NCI-H2171 treated with DMSO at 0.1 percent for 48 hours (cell line): Measurements from ENCODE around the gene ARHGEF28.

Source experiments
- DNase-seq: peaks from one replicate; lab custom pipeline; 2025; lab: John Stamatoyannopoulos, UW

The ARHGEF28 gene

DNA sequence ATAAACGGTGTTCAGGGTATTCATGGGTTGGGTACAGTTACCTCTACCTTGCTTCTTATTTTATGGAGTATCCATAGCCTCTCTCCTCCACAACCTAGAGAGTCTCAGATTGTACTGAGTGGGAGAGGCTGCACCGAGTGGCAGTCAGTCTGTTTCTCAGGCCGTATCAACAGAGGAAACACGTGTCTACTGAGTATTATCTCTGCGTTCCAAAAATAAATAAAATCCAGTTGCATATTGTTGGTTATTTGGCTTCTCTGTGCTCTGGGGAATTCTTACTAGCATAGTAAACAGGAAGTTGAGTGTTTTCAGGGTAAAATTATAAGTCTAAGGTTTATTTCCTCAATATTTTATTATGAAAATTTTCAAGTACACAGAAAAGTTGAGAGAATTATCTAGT, 231.0 kb downstream of the ARHGEF28 start:
- no peak for DNase-seq

DNA sequence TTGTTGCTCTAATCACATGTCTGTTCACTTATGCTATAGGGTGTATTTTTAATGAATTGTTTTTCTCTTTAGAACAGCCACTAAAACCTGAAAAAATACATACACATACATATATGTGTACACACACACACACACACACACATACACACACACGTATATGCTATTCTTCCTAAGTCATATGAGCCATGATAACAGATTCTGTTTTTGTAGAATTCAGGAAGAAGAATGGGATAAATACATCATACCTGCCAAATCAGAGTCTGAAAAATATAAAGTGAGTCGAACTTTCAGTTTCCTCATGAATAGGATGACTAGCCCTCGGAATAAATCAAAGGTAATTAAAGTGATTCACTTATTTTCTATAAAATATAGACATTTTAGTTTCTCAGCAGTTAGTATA, 231.4 kb downstream of the ARHGEF28 start:
- no peak for DNase-seq

DNA sequence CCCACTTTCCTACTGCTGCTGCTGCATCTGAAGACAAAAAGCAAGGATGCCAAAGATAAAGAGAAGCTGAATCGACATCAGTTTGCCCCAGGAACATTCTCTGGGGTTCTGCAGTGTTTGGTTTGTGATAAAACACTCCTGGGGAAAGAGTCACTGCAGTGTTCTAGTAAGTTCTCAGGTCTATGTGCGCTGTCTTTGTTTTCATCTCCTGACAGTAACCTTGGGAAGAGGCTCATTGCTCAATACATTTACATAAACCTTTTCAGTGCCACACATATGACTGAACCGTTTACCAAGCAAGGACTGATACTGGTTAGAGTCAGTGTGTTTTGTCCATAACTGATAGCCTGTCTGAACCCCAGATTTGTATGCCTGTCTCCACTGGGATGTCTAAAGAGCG, 232.1 kb downstream of the ARHGEF28 start:
- DNase-seq, result no peak

DNA sequence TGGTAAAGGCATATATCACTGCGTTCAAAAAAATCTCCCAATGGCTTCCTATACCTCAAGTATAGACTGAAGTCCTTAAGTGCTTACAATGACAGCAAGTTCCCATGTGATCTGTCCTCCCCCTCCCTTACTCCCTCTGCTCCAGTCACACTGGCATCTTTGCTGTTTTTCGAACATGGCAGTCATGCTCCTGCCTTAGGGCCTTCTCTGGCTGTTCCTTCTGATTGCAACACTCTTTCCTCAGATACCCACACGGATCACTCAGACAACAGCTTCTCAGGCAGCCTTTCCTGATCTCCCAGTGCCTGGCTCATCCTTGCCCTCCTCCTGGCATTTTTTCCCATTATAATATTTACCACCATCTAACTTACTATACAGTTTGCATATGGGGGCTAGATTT, 232.8 kb downstream of the ARHGEF28 start:
- DNase-seq, result no peak

DNA sequence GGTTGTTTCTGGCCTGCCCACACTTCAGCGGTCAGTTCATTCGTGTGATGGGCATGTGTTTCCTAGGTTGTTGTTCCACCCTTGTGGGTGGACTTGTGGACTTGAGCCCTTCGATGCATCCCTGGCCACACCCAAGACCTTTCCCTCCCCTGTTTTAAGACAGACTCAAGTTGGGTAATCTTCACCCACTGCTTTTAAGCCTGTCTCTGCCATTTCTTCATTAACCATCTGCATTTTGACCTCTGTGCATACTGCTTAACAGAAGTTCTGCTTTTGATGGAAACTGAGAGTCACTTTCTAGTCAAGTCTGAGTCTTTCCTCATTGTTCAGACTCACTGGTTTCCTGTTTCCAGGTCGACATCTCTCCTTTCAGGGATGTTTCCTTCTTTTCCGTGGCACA, 233.7 kb downstream of the ARHGEF28 start:
- no peak for DNase-seq

DNA sequence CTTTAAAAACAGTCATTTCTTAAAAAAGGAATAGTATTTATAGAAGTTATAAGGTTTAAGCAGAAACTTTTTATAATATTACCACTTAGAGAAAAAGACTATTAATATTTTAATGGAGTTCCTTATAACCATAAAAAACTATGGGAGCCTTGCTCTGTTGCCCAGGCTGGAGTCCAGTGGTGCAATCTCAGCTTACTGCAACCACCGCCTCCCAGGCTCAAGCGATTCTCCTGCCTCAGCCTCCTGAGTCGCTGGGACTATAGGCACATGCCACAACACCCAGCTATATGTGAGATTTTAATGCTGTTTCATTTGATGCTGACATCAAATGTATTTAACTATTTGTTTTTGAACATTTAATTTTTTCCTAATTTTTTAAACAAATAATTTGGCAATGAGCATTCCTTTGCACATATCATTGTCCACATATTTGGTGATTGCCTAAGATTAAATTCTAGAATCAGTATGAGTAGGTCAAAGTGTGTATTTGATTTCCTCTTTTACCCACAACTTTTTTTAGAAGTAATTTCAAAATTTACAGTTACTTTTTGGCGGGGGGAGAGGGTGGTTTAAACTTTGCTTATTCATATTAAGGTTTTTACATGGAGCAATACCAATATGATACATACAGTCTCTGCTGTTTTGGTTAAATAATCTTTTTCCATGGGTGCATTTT, 235.5 kb downstream of the ARHGEF28 start:
- DNase-seq, result no peak

DNA sequence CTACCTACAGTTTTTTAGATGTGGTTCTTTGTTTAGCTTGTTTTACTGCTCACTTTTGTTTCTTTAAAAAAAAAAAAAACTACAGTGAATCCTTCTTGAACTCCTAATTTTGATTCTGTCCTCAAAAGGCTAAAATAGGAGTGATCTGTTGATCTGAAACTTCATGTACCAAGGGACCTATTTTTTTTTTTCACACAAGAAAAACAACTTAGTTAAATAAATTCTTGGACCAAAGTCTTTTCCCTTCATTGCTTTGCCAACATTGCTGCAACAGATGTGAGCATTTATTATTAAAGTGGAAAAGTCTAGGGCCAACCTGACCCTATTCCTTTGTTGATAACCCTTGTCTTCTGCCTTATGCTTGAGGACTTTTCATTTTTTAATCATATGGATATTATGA, 236.8 kb downstream of the ARHGEF28 start:
- DNase-seq, result no peak

DNA sequence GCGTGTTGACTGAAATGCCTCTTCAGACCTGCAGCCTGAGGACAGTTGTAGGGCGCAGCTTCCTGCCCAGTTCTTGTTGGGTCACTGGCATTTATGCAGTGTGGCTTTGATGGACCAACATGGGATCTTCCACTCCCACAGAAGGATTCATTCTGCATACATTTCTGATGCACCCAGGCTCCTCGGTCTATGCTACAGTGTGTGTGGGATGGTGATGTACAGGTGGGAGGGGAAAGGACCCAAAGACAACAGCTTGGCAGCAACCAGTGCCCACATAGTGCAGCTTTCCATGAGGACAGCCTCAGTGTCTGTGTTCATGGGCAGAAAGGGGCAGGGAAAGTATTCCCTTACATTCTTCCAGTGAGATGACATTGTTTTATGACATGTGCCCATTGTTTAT, 237.9 kb downstream of the ARHGEF28 start:
- no peak for DNase-seq

DNA sequence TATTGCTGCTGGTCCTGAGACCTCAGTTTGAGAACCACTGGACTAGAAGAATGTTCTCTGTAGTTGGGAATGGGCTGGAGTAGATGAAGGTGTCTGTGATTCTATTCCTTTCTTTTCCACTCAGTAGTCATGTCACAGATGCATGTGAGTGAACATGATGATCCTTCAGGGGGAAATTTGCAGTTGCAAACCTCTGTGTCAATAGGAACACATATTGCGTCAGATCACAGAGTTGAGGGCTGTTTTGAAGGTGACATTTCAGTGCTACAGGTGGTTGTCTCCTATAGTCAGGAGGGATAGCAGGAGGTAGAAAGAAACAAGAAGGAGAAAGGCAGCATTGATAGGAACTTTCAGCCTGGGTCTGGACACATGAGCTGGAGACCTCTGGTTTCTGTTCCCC, 239.3 kb downstream of the ARHGEF28 start:
- DNase-seq, result no peak

DNA sequence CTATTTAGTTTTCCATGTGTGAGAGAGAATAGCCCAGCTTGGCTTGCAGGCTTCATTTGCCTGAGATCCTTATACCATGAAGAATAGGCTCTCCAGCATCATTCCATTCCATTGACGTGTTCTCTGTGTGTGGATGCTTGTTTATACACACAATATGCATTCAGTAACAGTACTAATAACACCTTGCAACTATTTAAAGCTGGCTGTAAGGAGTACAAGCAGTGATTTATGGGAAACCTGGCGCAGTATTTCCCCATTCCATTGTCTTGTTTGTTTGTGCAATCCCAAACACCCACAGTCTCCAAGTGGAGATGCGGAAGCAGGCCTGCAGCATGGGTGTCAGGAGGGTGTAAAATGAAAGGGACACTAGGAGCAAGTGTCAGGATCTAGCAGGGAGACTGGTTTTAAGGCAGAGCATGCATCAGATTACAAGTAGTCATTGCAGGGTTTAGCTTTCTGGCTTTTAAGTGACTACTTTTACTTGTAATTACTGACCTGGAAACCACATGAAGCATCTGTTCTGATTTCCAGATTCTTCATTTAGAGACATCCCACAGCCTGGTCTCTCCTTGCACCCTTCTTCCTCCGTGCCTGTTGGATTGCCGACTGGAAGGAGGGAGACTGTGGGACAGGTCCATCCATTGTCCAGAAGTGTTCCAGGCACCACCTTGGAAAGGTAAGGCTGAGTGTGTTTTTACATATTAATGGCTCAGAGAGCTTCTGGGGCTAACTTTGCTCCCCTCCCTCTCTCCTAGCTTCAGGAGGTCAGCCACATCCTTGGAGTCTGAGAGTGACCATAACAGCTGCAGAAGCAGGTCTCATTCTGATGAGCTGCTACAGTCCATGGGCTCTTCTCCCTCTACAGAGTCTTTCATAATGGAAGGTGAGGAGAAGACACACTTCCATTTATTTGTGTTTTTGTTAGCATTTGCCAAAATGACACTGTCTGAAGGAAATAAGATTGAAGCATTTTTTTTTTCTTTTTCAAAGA, 241.6 kb downstream of the ARHGEF28 start:
- no peak for DNase-seq

DNA sequence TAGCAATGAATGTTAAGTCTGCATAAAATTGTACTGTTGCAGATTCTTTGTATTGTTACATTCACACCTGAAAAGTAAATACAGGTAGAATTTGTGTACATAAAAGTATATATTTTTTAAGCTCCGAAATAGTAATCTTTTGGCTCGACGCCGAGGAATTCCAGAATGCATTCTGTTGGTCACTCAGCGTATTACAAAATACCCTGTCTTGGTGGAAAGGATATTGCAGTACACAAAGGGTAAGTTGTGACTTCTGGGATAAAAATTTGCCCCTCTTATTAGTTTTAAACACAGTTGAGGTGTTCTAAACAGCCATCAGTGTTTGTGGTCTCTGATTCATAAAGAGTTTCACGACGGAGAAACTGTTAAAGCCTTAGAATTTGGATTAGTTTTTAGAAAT, 257.6 kb downstream of the ARHGEF28 start:
- DNase-seq, result no peak

DNA sequence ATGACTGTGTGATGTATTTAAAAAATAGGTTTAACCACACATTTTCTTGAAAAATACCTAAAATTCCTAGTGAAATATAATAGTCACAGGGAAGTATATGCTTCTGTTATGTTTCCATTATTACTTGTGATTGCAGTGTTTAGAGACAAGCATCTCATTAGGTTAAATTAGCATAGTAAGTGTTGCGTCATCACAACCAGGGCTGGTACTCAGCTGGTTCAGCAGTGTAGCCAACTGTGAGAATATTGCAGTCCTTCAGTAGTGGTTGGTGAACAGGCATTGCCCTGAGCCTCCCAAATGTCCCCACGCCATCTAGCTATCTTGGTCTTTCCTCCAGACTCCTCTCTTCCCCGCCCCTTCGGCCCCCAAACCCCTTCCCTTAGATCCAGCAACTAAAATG, 261.7 kb downstream of the ARHGEF28 start:
- DNase-seq, result no peak

DNA sequence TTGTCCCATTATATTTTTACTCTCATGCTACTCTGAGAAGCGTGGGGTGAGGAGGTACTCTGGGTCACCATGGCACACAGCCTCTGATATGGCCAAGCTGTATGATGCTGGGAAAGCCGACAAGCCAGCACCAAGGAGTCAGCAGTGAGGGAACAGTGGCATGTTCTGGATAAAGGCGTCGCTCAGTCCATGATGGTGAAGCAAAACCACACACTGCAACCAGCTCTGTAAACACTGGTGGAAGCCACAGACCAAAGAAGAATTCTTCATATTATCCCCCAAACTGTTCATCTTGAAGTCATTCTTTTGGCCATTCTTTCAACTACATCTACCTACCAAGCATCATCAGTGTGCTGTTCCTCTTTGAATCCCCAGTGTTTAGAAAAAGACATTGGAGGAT, 264.6 kb downstream of the ARHGEF28 start:
- no peak for DNase-seq

DNA sequence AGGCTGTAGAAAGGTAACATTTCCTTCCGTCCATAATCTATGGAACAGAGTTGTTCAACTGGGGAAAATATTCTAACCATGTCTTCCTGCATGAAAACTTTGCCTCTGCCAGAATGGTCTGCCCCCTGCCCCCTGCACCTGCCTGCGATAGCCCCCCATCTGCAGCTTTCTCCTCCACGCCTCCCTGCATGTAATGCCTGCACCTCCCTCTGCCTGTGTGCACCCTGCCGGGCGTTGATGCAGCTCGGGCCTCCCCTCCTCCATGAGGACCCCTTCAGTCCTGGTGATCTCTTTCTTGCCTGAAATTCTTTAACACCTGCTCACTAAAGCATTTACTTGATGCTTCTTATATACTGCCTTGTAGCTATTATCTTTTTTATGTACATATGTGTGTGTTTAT, 266.2 kb downstream of the ARHGEF28 start:
- no peak for DNase-seq

DNA sequence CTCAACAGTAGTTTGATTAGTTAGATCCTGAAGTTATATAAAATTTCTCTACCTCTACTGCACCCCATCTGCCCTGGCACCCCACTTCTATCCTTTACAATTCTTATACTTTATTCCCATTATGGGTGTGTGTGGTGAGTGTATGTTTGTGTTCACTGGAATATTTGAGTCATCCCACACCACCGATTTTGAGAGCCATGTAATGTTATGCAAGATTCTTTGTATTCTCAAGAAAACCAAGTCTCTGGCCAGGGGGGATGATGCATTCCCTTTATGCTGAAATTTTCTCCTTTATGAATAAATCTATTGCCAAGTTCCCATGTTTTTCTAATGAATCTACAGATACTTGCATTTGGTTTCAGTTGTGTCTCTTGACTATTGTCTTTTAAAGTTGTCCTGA, 266.8 kb downstream of the ARHGEF28 start:
- DNase-seq, result no peak

DNA sequence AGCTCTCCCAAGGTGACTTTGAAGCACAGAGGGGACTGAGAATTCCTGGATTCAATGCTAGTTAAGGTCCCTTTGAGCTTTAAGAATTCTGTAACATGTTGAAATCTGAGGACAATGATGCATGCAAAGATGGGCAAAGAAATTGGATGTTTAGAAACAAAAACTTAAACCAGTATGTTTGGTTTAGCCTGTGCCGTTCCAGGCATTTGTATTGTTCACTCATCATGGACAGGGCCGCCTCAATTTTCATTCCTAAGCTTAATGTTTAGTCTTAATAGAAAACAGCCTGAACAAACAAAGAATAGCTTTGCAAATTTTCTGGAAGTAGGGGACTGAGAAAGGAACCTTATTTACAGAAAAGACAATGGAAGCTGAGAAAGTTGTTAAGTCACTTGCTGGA, 267.8 kb downstream of the ARHGEF28 start:
- no peak for DNase-seq

DNA sequence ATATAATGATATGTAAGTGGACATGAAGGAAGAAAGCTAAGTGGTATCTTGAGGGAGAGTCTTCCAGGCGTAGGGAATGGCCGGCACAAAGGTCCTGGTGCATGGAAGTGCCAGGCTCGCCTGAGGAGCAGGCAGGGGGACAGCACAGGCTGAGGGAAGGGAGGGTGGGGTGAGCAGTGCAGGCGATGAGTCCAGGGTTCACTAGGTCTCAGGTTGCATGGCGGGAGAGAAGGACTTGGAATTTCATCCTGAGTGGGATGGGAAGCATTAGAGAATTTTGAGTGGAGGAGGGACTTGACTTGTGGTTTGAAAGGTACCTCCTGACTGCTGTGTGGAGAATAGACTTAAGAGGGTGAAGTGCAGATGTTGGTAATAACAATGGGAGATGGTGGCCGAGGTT, 268.9 kb downstream of the ARHGEF28 start:
- no peak for DNase-seq

DNA sequence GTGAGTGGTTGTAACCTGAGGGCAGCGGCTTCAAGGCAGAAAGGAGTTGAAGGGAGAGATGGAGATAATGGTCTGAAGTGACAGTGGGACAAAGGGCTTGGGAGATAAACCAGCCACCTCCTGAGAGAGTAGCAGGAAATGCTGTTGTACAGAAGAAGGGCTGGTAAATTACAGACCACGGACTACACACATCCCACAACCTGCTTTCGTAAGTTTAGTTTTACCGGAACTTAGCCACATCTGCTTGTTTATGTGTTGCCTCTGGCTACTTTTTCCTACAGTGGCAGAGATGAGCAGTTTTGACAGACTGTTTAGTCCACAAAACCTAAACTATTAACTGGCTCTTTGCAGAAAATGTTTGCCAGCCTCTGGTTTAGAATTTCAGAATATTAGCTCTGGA, 269.5 kb downstream of the ARHGEF28 start:
- DNase-seq, result no peak

DNA sequence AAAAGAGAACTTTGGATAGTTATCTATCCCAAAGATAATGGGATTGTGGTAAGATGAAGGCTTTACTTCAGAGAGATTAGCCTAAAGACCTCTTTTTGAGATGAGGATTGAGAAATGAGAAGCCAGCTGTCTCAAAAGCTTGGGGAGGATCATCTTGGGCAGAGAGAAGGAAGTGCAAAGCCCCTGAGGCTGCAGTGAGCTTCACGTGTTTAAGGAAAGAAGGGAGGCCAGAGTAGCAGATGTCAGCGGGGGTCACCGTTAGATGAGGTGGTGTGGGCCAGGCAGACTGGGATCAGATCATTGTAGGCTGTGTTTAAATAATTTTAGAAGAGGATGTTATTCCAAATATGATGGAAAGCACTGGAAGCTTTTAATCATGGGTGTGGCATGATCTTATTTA, 270.1 kb downstream of the ARHGEF28 start:
- no peak for DNase-seq

DNA sequence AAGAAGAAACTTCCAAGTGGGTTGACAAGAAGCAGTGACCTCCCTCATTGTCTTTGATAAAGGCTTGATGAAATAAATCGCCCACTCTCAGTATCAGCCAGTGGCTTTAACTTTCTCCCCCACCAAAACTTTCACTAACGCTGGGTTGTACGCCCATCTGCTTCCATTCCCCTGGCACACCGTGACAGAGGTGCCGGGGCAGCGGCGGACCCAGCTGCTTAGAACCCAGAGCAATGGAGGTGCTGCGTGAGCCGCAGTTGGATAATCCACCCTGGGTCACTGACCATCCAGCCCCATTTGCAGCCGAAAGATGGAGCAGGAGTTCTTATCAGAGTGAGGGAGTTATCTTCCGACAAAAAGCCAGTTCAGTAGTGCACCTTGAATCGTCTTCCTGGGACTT, 270.7 kb downstream of the ARHGEF28 start:
- no peak for DNase-seq

DNA sequence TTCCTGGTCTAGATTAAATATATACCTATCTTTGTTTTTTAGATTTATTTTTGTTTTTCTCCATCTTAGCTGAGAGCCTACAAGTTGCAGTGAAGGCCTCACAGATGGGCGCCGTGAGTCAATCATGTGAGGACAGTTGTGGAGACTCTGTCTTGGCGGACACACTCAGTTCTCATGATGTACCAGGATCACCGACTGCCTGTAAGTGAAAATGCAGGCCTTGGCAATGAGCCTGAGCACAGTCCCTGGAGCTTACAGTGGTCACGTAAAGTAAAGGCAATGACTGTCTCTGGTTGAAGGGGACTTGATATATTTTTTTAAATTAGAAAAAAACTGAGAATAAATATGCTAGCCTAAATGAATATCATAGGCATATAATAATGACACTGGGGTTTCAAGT, 271.9 kb downstream of the ARHGEF28 start:
- no peak for DNase-seq

DNA sequence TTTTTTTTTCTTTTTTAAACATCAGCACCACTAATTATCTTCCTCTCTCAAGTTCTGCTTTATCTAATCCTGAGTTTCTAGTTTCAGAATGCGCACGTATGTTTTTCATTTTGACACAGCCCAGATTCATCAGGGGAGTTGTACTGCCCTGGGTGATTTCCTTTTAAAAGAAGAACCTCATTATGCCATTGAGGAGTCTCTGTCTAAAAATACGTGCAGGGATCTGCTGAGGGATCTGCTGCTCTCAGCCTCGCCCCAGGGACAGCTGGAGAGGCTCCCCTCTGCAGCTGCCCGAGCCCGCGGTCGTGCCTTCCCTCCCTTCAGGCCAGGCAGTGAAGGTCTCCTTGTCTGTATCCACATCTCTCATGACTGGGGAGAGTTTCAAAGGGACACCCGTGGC, 273.1 kb downstream of the ARHGEF28 start:
- DNase-seq, result no peak

DNA sequence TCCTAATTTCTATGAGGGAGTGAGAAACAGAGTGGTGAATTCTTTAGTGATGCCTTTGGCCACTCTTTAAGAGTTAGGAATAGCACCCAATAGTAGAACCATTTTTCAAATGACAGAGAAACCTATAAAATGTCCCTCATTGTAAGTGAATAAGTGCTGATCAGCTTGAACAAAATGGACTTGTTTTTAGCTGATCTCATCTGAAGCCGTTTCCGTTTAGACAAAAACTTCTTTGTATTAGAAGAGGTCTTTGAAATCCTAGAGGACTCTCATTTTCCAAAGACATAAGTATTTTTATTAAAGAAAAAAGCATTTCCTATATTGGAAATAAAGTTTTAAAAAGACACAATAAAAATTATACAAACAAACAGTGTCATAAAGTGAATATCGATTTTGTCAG, 273.9 kb downstream of the ARHGEF28 start:
- DNase-seq, result no peak

DNA sequence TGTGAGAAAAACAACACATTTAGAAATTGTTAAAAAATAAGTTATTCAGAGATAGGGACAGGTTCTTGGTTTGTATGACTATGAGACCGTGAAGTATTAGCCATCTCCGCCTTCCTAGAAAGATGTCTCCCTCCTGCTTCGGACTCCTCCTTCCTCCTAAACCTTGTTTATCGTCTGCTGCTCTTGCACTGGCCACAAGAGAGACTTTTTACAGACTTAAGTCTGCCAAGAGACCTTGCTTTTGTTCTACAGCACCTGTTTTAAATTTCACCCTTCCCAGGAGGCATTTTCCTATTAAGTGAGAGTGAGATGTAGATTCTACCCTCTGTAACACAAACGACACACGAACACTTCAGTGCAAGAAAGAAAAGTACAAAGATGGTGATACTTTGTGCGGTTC, 274.6 kb downstream of the ARHGEF28 start:
- no peak for DNase-seq
